GM12874 (cell line): ENCODE data around the gene CAMTA1.

Experiments
- CTCF ChIP-seq: IDR thresholded peaks from 2 replicates; pipeline ENCODE4 v1.5.1; 2011; ENCODE audit warnings: low read depth, mild to moderate bottlenecking, control low read depth, low read length, moderate library complexity; ENCODE audit not compliant: insufficient read depth

CAMTA1 gene

GRCh38 chr1:7299329-7299799 is 514.1 kb downstream of the CAMTA1 start:
- no peak for TF ChIP-seq CTCF

DNA sequence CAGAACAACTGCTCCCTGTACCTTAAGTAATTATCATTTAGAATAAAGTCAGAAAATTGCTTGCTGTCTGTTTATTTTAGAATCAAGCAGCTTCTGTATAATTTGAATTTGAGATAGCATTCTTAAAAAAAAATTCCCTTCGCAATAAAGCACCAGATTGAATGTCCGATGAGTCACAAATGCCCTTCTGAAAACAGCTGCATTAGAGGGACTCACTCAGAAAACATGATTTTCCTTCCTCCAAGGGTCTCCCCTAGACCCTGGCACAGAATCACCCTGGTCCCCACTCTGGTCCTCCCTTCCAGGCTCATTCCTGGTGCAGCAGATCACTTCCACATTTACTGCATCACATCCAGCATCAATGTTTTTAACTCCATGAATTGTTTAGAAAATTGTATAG is 514.7 kb downstream of the CAMTA1 start:
- no peak for TF ChIP-seq CTCF

GRCh38 chr1:7300893-7301663 is 515.8 kb downstream of the CAMTA1 start:
- no peak for TF ChIP-seq CTCF

GRCh38 chr1:7301664-7301981 is 516.4 kb downstream of the CAMTA1 start:
- TF ChIP-seq CTCF = no peak

GRCh38 chr1:7302126-7302525 is 516.9 kb downstream of the CAMTA1 start:
- no peak for TF ChIP-seq CTCF

- TF ChIP-seq CTCF = no peak
Measured at GRCh38 chr1:7302873-7303272, 517.6 kb downstream of the CAMTA1 start.

- no peak for TF ChIP-seq CTCF
Measured at GRCh38 chr1:7303554-7304317, 518.5 kb downstream of the CAMTA1 start.
